Osteocyte (in vitro differentiated cells): ENCODE results near the gene ANGPTL1. TPM values are rescaled to one million over a fixed set of nuclear protein-coding genes. Genes with fewer than 3 reads are reported as not detected.

Source experiments
- DNase-seq: peaks from one replicate; pipeline ENCODE4 v3.0.0; 2021; ENCODE audit warnings: mixed read lengths; ENCODE audit not compliant: unreplicated experiment; ENCODE audit errors: extremely low spot score
- H3K27ac Mint-ChIP-seq: one replicate; pipeline ENCODE4 v1.8.0; 2021; ENCODE audit warnings: mild to moderate bottlenecking, mixed read lengths; ENCODE audit not compliant: unreplicated experiment
- H3K27me3 Mint-ChIP-seq: one replicate; pipeline ENCODE4 v1.8.0; 2021; ENCODE audit warnings: mixed read lengths; ENCODE audit not compliant: unreplicated experiment
- H3K36me3 Mint-ChIP-seq: one replicate; pipeline ENCODE4 v1.8.0; 2021; ENCODE audit warnings: mixed read lengths; ENCODE audit not compliant: unreplicated experiment
- H3K4me1 Mint-ChIP-seq: one replicate; pipeline ENCODE4 v1.8.0; 2021; ENCODE audit warnings: mixed read lengths; ENCODE audit not compliant: unreplicated experiment
- H3K4me3 Mint-ChIP-seq: one replicate; pipeline ENCODE4 v1.8.0; 2021; ENCODE audit warnings: mild to moderate bottlenecking, moderate library complexity, mixed read lengths; ENCODE audit not compliant: unreplicated experiment
- H3K9me3 Mint-ChIP-seq: one replicate; pipeline ENCODE4 v1.8.0; 2021; ENCODE audit warnings: mixed read lengths; ENCODE audit not compliant: unreplicated experiment
- total RNA-seq: library from RNA; stranded (reverse); gene quantifications from 2 replicates; pipeline ENCODE4 v1.2.1, GENCODE V29; 2021
- TF ChIP-seq, protein P1 (sequence below): fragments of 200-600 bp; sonication (generic); IDR thresholded peaks from 2 replicates; pipeline ENCODE4 v1.5.0; 2021; ENCODE audit warnings: antibody characterized with exemption, mild to moderate bottlenecking, moderate library complexity

Gene ANGPTL1
- total RNA-seq, 1 donor from 2014 or later, result 0.43 TPM

DNA sequence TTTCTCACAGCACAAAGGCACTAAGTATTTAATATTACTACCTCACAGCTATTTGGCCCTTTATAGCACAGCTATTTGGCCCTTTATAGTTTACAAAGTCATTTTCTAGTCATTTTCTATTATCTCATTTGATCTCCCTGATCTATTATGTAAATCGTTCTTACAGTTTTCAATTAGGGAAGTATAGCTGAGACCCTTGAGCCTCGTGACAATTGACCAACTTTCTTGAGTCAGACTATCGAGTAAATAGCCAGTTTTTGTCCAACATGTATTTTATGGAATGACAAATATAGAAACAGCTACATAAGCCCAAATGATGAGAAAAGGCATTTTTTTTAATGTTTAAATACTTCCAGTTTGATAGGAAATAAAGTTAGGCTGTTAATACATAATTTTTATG is 7.0 kb upstream of the ANGPTL1 start:
- Mint-ChIP-seq H3K4me1 (peaks cover 6% of the 10 kb centered on the region), H3K27me3 (no peaks in the 10 kb centered on the region), H3K9me3 (no peaks in the 10 kb centered on the region), H3K4me3 (no peak overlapping the region), H3K36me3 (no peaks in the 10 kb centered on the region), H3K27ac (no peak overlapping the region)
- no peak for DNase-seq
- TF ChIP-seq, protein P1, sequence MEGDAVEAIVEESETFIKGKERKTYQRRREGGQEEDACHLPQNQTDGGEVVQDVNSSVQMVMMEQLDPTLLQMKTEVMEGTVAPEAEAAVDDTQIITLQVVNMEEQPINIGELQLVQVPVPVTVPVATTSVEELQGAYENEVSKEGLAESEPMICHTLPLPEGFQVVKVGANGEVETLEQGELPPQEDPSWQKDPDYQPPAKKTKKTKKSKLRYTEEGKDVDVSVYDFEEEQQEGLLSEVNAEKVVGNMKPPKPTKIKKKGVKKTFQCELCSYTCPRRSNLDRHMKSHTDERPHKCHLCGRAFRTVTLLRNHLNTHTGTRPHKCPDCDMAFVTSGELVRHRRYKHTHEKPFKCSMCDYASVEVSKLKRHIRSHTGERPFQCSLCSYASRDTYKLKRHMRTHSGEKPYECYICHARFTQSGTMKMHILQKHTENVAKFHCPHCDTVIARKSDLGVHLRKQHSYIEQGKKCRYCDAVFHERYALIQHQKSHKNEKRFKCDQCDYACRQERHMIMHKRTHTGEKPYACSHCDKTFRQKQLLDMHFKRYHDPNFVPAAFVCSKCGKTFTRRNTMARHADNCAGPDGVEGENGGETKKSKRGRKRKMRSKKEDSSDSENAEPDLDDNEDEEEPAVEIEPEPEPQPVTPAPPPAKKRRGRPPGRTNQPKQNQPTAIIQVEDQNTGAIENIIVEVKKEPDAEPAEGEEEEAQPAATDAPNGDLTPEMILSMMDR, result no peak

DNA sequence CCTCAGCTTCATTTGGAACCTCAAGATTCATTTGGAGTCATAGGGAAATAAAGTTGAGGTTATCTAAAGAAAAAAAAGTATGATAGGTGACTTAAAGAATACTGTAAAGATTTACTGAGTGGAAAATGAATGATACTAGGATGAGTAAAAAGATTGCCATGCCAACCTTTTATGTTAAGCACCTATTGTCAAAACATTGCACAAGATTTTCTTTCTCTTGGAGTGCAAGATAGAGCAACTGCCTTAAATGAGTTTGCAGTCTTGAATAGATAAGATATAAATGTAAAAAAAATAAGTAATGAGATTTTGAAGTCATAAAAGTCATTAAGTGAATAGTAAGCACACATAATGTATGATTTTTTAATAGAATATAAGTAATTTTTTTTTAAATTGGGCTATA is 5.1 kb upstream of the ANGPTL1 start:
- Mint-ChIP-seq H3K9me3 (no peaks in the 10 kb centered on the region), H3K4me3 (no peak overlapping the region), H3K27ac (no peak overlapping the region), H3K4me1 (peaks cover 18% of the 10 kb centered on the region), H3K27me3 (no peaks in the 10 kb centered on the region), H3K36me3 (no peaks in the 10 kb centered on the region)
- TF ChIP-seq, protein P1, result no peak
- no peak for DNase-seq

DNA sequence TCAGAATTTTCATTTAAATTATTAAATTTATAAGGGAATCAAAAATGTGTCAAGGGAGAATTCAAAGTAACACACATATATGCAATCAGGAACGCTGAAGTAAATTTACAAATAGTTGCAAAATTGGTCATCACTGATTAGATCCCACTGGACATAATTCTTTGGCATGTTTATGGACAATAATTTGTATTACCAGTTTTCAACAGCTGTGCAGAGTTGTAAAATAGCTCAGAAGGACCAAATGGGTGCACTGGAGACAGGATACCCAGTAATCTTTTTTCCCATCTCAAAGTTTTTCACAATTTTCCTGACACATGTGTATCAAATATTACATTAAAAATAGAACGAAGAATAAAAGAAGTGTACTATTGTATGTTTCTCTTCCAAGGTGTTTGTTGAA is 4.1 kb upstream of the ANGPTL1 start:
- Mint-ChIP-seq H3K36me3 (no peaks in the 10 kb centered on the region), H3K9me3 (no peaks in the 10 kb centered on the region), H3K4me1 (peaks cover 21% of the 10 kb centered on the region), H3K27ac (no peak overlapping the region), H3K4me3 (no peak overlapping the region), H3K27me3 (no peaks in the 10 kb centered on the region)
- TF ChIP-seq, protein P1, result no peak
- no peak for DNase-seq

DNA sequence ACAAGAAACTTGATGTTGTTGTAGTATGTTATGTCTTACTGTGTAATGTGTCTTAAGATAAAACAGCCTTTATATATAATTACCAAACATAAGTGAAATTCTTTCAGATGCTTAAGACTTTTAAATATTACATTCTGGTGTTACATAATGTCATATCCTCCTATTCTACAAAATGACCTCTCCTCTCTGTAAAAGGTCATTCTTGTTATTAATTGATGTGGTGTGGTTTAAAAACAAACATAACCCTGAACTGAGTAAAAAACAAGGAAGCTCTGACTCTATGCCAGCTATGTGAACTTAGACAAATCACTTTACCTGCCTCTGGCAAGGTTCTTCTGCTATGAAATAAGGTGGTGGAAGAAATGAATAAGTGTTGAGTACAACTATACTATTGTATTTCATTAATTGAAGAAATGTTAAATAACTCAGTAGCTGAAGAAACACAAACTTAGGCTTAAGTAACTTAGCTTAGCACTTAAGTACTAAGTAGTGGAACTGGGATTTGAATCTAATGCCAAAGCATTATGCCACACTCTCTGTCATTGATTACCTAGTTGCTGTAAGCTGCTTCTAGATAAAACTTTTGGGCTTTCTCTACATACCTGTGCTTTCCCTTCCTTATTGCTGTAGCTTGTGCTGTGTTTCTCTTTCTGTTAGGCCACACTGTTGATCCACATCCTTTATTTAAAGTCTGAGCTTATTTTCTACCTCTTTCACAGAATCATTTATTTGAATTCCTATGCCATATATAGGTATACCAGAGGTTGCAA is 859 bp upstream of the ANGPTL1 start:
- DNase-seq, result no peak
- Mint-ChIP-seq H3K36me3 (no peaks in the 10 kb centered on the region), H3K4me3 (no peak overlapping the region), H3K27me3 (no peaks in the 10 kb centered on the region), H3K27ac (no peak overlapping the region), H3K4me1 (peaks cover 34% of the 10 kb centered on the region), H3K9me3 (no peaks in the 10 kb centered on the region)
- TF ChIP-seq, protein P1, result no peak

DNA sequence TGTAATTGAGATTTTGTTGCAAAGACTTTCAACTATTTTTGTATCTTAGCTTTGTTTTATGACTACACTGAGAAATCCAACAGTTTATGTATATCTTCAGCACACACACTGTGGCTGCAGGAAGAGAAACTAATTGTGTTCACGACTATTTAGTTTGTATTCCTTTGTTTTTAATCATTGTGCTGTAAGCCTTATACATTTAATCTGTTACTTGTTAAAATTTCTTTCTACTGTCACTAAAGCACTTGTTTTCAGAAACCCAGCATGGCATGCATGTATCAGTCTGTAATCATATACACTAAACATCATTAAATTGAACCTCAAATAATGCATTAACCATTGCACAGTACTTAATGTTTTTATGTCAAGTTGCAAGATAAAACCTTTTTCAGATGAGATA is 656 bp downstream of the ANGPTL1 start:
- no peaks in the 10 kb centered on the region for H3K27me3 Mint-ChIP-seq
- no peaks in the 10 kb centered on the region for H3K9me3 Mint-ChIP-seq
- TF ChIP-seq, protein P1, result no peak
- no peak overlapping the region for H3K27ac Mint-ChIP-seq
- no peaks in the 10 kb centered on the region for H3K36me3 Mint-ChIP-seq
- H3K4me1 Mint-ChIP-seq, result peaks cover 29% of the 10 kb centered on the region
- DNase-seq, result no peak
- no peak overlapping the region for H3K4me3 Mint-ChIP-seq
